ENCODE results near the gene SDHA.

GRCh38 chr5:231661-232060, 13.5 kb downstream of the SDHA start:
- no peak for TF ChIP-seq CTCF (IDR thresholded peaks at IDR 0.05)
- no peak for TF ChIP-seq POLR2AphosphoS5 (IDR thresholded peaks at IDR 0.05; ENCODE audit: insufficient read depth in 1 of 2, low read depth in 1 of 2)
